GM12878 (cell line): ENCODE results near the gene OR4C6.

Experiments used
- CBX3 ChIP-seq: fragments of 200-600 bp; sonication (generic); IDR thresholded peaks from 2 replicates; pipeline ENCODE4 v1.6.1; 2016; ENCODE audit warnings: low read depth, borderline replicate concordance
- EP300 ChIP-seq, 2 experiments: fragments of 150-350 bp in 1 of 2; IDR thresholded peaks; 2 replicates each; pipeline ENCODE4 v1.6.1; 2011 to 2012; ENCODE audit warnings: low read depth in 2 of 2, low read length in 2 of 2, borderline replicate concordance in 1 of 2, improper control_type of control experiment in 1 of 2, inconsistent platforms in 1 of 2; ENCODE audit not compliant: control insufficient read depth in 1 of 2
- JUNB ChIP-seq: IDR thresholded peaks from 2 replicates; pipeline ENCODE4 v1.6.1; 2016; ENCODE audit warnings: antibody characterized with exemption, mild to moderate bottlenecking
- JUND ChIP-seq: IDR thresholded peaks from 2 replicates; pipeline ENCODE4 v1.6.1; 2012; ENCODE audit warnings: low read depth, mild to moderate bottlenecking, low read length, improper control_type of control experiment, moderate library complexity
- MXI1 ChIP-seq: fragments of 150-350 bp; IDR thresholded peaks from 2 replicates; pipeline ENCODE4 v1.6.1; 2011; ENCODE audit warnings: low read depth, mild to moderate bottlenecking, inconsistent platforms, low read length, improper control_type of control experiment
- POLR2A ChIP-seq: IDR thresholded peaks from 2 replicates; pipeline ENCODE4 v1.6.1; 2011; ENCODE audit warnings: low read depth, mild to moderate bottlenecking, low read length
- SIN3A ChIP-seq: IDR thresholded peaks from 2 replicates; pipeline ENCODE4 v1.6.1; 2012; ENCODE audit warnings: low read depth, low read length, improper control_type of control experiment
- SPI1 ChIP-seq: IDR thresholded peaks from 2 replicates; pipeline ENCODE4 v1.6.1; 2011; ENCODE audit warnings: low read depth, mild to moderate bottlenecking, low read length, moderate library complexity, borderline replicate concordance; ENCODE audit not compliant: insufficient read depth
- YY1 ChIP-seq: IDR thresholded peaks from 2 replicates; pipeline ENCODE4 v1.6.1; 2011; ENCODE audit warnings: low read depth, mild to moderate bottlenecking, low read length
- TF ChIP-seq, protein P1 (sequence below), 3 experiments: IDR thresholded peaks in 2 of 3; conservative IDR thresholded peaks in 1 of 3; 2 replicates each; pipeline ENCODE4 v1.5.1; 2011; ENCODE audit warnings: low read depth in 3 of 3, low read length in 3 of 3, mild to moderate bottlenecking in 3 of 3, control low read depth in 2 of 3, moderate library complexity in 2 of 3, inconsistent platforms in 1 of 3, mixed read lengths in 1 of 3; ENCODE audit not compliant: control insufficient read depth in 2 of 3, insufficient read depth in 1 of 3; ENCODE audit errors: extremely low read depth in 1 of 3

DNA sequence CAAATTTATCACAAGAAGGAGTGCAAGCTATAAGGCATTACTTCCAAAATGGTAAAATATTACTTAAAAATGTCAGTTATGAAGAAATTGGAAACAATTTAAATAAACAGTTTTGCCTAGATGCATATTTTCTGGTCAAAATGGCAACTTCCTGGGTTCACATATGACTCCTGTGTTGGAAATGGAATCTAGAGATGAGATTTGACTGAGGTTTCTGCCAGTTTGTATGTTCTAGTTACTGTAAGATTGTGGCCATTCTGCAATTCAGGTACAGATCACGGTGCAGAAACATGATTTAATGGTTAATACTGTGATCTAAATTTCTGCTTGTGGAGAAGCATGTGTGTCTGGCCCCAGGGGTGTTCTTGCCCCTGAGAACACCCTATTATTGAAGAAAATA is 3.4 kb upstream of the OR4C6 start:
- no peak for TF ChIP-seq JUNB
- no peak for TF ChIP-seq CBX3
- TF ChIP-seq SPI1, result no peak
- no peak for TF ChIP-seq POLR2A
- TF ChIP-seq, protein P1, sequence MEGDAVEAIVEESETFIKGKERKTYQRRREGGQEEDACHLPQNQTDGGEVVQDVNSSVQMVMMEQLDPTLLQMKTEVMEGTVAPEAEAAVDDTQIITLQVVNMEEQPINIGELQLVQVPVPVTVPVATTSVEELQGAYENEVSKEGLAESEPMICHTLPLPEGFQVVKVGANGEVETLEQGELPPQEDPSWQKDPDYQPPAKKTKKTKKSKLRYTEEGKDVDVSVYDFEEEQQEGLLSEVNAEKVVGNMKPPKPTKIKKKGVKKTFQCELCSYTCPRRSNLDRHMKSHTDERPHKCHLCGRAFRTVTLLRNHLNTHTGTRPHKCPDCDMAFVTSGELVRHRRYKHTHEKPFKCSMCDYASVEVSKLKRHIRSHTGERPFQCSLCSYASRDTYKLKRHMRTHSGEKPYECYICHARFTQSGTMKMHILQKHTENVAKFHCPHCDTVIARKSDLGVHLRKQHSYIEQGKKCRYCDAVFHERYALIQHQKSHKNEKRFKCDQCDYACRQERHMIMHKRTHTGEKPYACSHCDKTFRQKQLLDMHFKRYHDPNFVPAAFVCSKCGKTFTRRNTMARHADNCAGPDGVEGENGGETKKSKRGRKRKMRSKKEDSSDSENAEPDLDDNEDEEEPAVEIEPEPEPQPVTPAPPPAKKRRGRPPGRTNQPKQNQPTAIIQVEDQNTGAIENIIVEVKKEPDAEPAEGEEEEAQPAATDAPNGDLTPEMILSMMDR (IDR thresholded peaks at IDR 0.05 in 2 of 3, conservative IDR thresholded peaks at IDR 0.05 in 1 of 3; ENCODE audit: control insufficient read depth in 2 of 3, extremely low read depth in 1 of 3, insufficient read depth in 1 of 3, low read depth in 3 of 3, low read length in 3 of 3), result no peak
- no peak for TF ChIP-seq EP300 (IDR thresholded peaks at IDR 0.05; ENCODE audit: borderline replicate concordance in 1 of 2, control insufficient read depth in 1 of 2, low read depth in 2 of 2, low read length in 2 of 2)
- no peak for TF ChIP-seq YY1
- TF ChIP-seq SIN3A, result no peak
- no peak for TF ChIP-seq MXI1
- no peak for TF ChIP-seq JUND
